Diencephalon (tissue), 1 donor: Measurements from ENCODE around the gene MARCOL. TPM values are rescaled to one million over a fixed set of nuclear protein-coding genes. Genes with fewer than 3 reads are reported as not detected.

ENCODE experiments used
- small RNA-seq: library from RNA; depleted of rRNA; stranded (forward); fragments of <200 nt; gene quantifications from one replicate; pipeline ENCODE3, GENCODE V24; 2014
- total RNA-seq: library from RNA; depleted of rRNA; stranded (reverse); fragments of >200 nt; gene quantifications from one replicate; pipeline ENCODE4 v1.2.3, GENCODE V29; 2014

The MARCOL gene
- not detected for total RNA-seq

GRCh38 chr5:148238418-148238794, at the start of gene MARCOL:
Gene MARCOL, plus strand, starts transcription at chr5:148238525. Its CDS starts 73 bp downstream, at chr5:148238598.

GRCh38 chr5:148202531-148203203, 35.7 kb upstream of the MARCOL start, which contains the start of gene SPINK6:
Gene SPINK6, plus strand, starts transcription at chr5:148203042. Its CDS starts 55 bp downstream, at chr5:148203097.

GRCh38 chr5:148268566-148268965, 30.2 kb downstream of the MARCOL start, which contains the start of gene SPINK13:
Gene SPINK13, plus strand, starts transcription at chr5:148268794. Its CDS starts 1,279 bp downstream, at chr5:148270073.

Small RNA genes lying within 50 kb of the gene (small RNA-seq; reads per million reads assigned to genes)
- gene HMGN1P16, result not detected

Other genes with a start within 250 kb of the MARCOL start
- not detected for gene SPINK5, start 174.5 kb upstream of the MARCOL start, total RNA-seq
- gene SPINK14, start 70.0 kb upstream of the MARCOL start, total RNA-seq, result not detected
- not detected for gene SPINK6, start 35.5 kb upstream of the MARCOL start, total RNA-seq
- not detected for gene SPINK13, start 30.3 kb downstream of the MARCOL start, total RNA-seq
- gene SPINK7, start 73.9 kb downstream of the MARCOL start, total RNA-seq, result not detected
- not detected for gene SPINK9, start 97.0 kb downstream of the MARCOL start, total RNA-seq
- gene FBXO38, start 145.4 kb downstream of the MARCOL start, total RNA-seq, result 68.3 TPM